Measurements from ENCODE around the gene NLRP6.
A peak's percentile ranks its signal among the peaks of the same experiment; 100 is the strongest.
"Not testable (repeated sequence)": the region's sequence is repeated elsewhere in the genome, so short reads cannot be mapped to it uniquely, and the experiment has no call there.

NLRP6 gene

GRCh38 chr11:293852-294661 is 15.8 kb downstream of the NLRP6 start:
- DNase-seq (ENCODE audit: low read depth): no peak

GRCh38 chr11:294780-295179 is 16.6 kb downstream of the NLRP6 start:
- no peak for DNase-seq (ENCODE audit: low read depth)

GRCh38 chr11:295351-296170 is 17.4 kb downstream of the NLRP6 start:
- DNase-seq (ENCODE audit: low read depth): no peak

GRCh38 chr11:296171-297050 is 18.2 kb downstream of the NLRP6 start:
- DNase-seq (ENCODE audit: low read depth): no peak

- no peak for DNase-seq (ENCODE audit: low read depth)
These were observed 18.9 kb downstream of the NLRP6 start for GRCh38 chr11:297051-297585.

- no peak for DNase-seq (ENCODE audit: low read depth)
These were observed 19.6 kb downstream of the NLRP6 start for GRCh38 chr11:297586-298405.

GRCh38 chr11:298406-299065 is 20.3 kb downstream of the NLRP6 start:
- no peak for DNase-seq (ENCODE audit: low read depth)

GRCh38 chr11:299081-299891 is 21.1 kb downstream of the NLRP6 start, which contains the start of gene IFITM5:
Gene IFITM5 (minus strand): TSS chr11:299526. CDS start chr11:299490, 36 bp downstream.
- no peak for DNase-seq (ENCODE audit: low read depth)

GRCh38 chr11:299951-300735 is 21.9 kb downstream of the NLRP6 start:
- DNase-seq (ENCODE audit: low read depth): no peak

GRCh38 chr11:303363-303762 is 25.2 kb downstream of the NLRP6 start:
- DNase-seq (ENCODE audit: low read depth): no peak

GRCh38 chr11:304061-304506 is 25.9 kb downstream of the NLRP6 start:
- no peak for DNase-seq (ENCODE audit: low read depth)

GRCh38 chr11:304915-305843 is 27.0 kb downstream of the NLRP6 start:
- peak; percentile 54 for DNase-seq (ENCODE audit: low read depth)

GRCh38 chr11:305844-306211 is 27.6 kb downstream of the NLRP6 start:
- DNase-seq (ENCODE audit: low read depth): no peak

GRCh38 chr11:306645-307371 is 28.6 kb downstream of the NLRP6 start:
- DNase-seq (ENCODE audit: low read depth): no peak

- not testable (repeated sequence) for DNase-seq (ENCODE audit: low read depth)
These were observed 29.8 kb downstream of the NLRP6 start, which contains the start of gene IFITM2 for GRCh38 chr11:307766-308708. Gene IFITM2 (plus strand): TSS chr11:307816. CDS start chr11:308193, 377 bp downstream.
